CD4-positive, alpha-beta memory T cell (primary cell): ENCODE data around the gene ZNF367. TPM values are rescaled to one million over a fixed set of nuclear protein-coding genes. Genes with fewer than 3 reads are reported as not detected.

Experiments
- CTCF ChIA-PET: fragments of 350-600 bp; sonication (Branson Sonifier 250); formaldehyde crosslinking; loops from one replicate; lab custom pipeline; 2021; ENCODE audit warnings: inconsistent platforms; ENCODE audit not compliant: partially characterized antibody; lab: Charles Lee
- POLR2A ChIA-PET: fragments of 350-600 bp; sonication (Branson Sonifier 250); formaldehyde crosslinking; loops from one replicate; lab custom pipeline; 2021; ENCODE audit not compliant: partially characterized antibody; lab: Charles Lee
- DNase-seq, 5 donors: peaks; one replicate each; pipeline versions ENCODE4 v3.0.0 to v3.0.0-alpha.2; 2020 to 2022; ENCODE audit warnings: mixed read lengths in 1 of 5
- H3K27ac ChIP-seq: one replicate; pipeline ENCODE4 v1.7.0; 2013; ENCODE audit warnings: low read depth, low read length
- H3K27me3 ChIP-seq: 2 replicates; pipeline ENCODE4 v1.7.0; 2013; ENCODE audit warnings: mild to moderate bottlenecking, low read length, moderate library complexity; ENCODE audit not compliant: insufficient read depth
- H3K36me3 ChIP-seq: 2 replicates; pipeline ENCODE4 v1.7.0; 2013; ENCODE audit warnings: mild to moderate bottlenecking, low read length, moderate library complexity; ENCODE audit not compliant: insufficient read depth
- H3K4me1 ChIP-seq: 2 replicates; pipeline ENCODE4 v1.7.0; 2013; ENCODE audit warnings: mild to moderate bottlenecking, low read length, moderate library complexity; ENCODE audit not compliant: insufficient read depth
- H3K4me3 ChIP-seq, 2 donors: one replicate each; pipeline ENCODE4 v1.7.0; 2013; ENCODE audit warnings: low read length in 2 of 2, mild to moderate bottlenecking in 1 of 2
- H3K9me3 ChIP-seq, 2 donors: one replicate each; pipeline ENCODE4 v1.7.0; 2013; ENCODE audit warnings: low read length in 2 of 2, control low read depth in 1 of 2; ENCODE audit not compliant: control insufficient read depth in 1 of 2
- H3K27ac Mint-ChIP-seq, 7 donors: one replicate each; pipeline ENCODE4 v1.8.0; 2020 to 2021; ENCODE audit warnings: mixed read lengths in 7 of 7, mild to moderate bottlenecking in 6 of 7, inconsistent platforms in 3 of 7, moderate library complexity in 3 of 7
- H3K27me3 Mint-ChIP-seq, 2 donors: one replicate each; pipeline ENCODE4 v1.8.0; 2020 to 2021; ENCODE audit warnings: mixed read lengths in 2 of 2
- H3K36me3 Mint-ChIP-seq, 2 donors: one replicate each; pipeline ENCODE4 v1.8.0; 2020 to 2021; ENCODE audit warnings: mixed read lengths in 2 of 2, inconsistent platforms in 1 of 2, mild to moderate bottlenecking in 1 of 2
- H3K4me1 Mint-ChIP-seq, 4 donors: one replicate each; pipeline ENCODE4 v1.8.0; 2020 to 2021; ENCODE audit warnings: mixed read lengths in 4 of 4, mild to moderate bottlenecking in 1 of 4
- H3K4me3 Mint-ChIP-seq, 8 donors: one replicate each; pipeline ENCODE4 v1.8.0; 2020 to 2021; ENCODE audit warnings: mixed read lengths in 8 of 8, mild to moderate bottlenecking in 7 of 8, moderate library complexity in 6 of 8, inconsistent platforms in 3 of 8
- H3K9me3 Mint-ChIP-seq, 8 donors: one replicate each; pipeline ENCODE4 v1.8.0; 2020 to 2021; ENCODE audit warnings: mixed read lengths in 8 of 8, mild to moderate bottlenecking in 5 of 8, inconsistent platforms in 3 of 8, moderate library complexity in 1 of 8
- intact Hi-C: fragments of 100-400 bp; cut with micrococcal nuclease; formaldehyde crosslinking; loops from one replicate; pipeline ENCODE4 v1.15.1; 2023
- polyA plus RNA-seq, 2 donors: library from polyadenylated mRNA; unstranded; fragments of 300-500 nt; fragmentation: Illumina TruSeq; gene quantifications; one replicate each; pipeline ENCODE4 v1.2.3, GENCODE V29; 2021
- total RNA-seq, 2 experiments: library from RNA; stranded (reverse); gene quantifications; one replicate each; pipeline ENCODE4 v1.2.3, GENCODE V29; 2021

The ZNF367 gene
- total and polyA plus RNA-seq, 4 experiments from 2014 or later = 0.39 to 5.4 (median 3.4) TPM

GRCh38 chr9:96437454-96437853 is 19.3 kb upstream of the ZNF367 start:
- Mint-ChIP-seq H3K4me1 (no peaks in the 10 kb centered on the region), H3K36me3 (no peaks in the 10 kb centered on the region), H3K27me3 (no peaks in the 10 kb centered on the region), H3K4me3 (no peak overlapping the region), H3K27ac (no peak overlapping the region), H3K9me3 (peaks cover 0 to 3% (median 0%) of the 10 kb centered on the region in 8 donors)
- intact Hi-C loops = no loop called here
- no peak overlapping the region for H3K27ac ChIP-seq
- no peak overlapping the region for H3K4me3 ChIP-seq
- ChIA-PET CTCF (no interaction called here), POLR2A (no interaction called here)
- H3K27me3 ChIP-seq = no peaks in the 10 kb centered on the region
- DNase-seq = no peak
- H3K4me1 ChIP-seq = no peaks in the 10 kb centered on the region
- no peaks in the 10 kb centered on the region for H3K9me3 ChIP-seq
- H3K36me3 ChIP-seq = no peaks in the 10 kb centered on the region

- Mint-ChIP-seq H3K4me1 (no peaks in the 10 kb centered on the region), H3K27ac (no peak overlapping the region), H3K36me3 (no peaks in the 10 kb centered on the region), H3K4me3 (no peak overlapping the region), H3K9me3 (peaks cover 0 to 2% (median 0%) of the 10 kb centered on the region in 8 donors), H3K27me3 (no peaks in the 10 kb centered on the region)
- Histone ChIP-seq H3K9me3 (no peaks in the 10 kb centered on the region), H3K27me3 (no peaks in the 10 kb centered on the region), H3K4me1 (no peaks in the 10 kb centered on the region), H3K27ac (no peak overlapping the region), H3K4me3 (no peak overlapping the region), H3K36me3 (no peaks in the 10 kb centered on the region)
- intact Hi-C loops = no loop called here
- DNase-seq = no peak
- ChIA-PET POLR2A (interaction anchor here (1.3 kb wide), 1 partner anchor 13 kb away, joined by 4 read pairs; no protein-coding TSS in a partner anchor), CTCF (interaction anchor here (1.1 kb wide), 1 partner anchor 13 kb away, joined by 3 read pairs; no protein-coding TSS in a partner anchor)
These were observed 18.4 kb upstream of the ZNF367 start for GRCh38 chr9:96436456-96437126.

GRCh38 chr9:96436063-96436455 is 17.9 kb upstream of the ZNF367 start:
- intact Hi-C loops = no loop called here
- H3K27ac Mint-ChIP-seq = no peak overlapping the region
- no peak overlapping the region for H3K4me3 Mint-ChIP-seq
- Histone ChIP-seq H3K36me3 (no peaks in the 10 kb centered on the region), H3K27me3 (no peaks in the 10 kb centered on the region), H3K4me3 (no peak overlapping the region), H3K4me1 (no peaks in the 10 kb centered on the region), H3K27ac (no peak overlapping the region), H3K9me3 (no peaks in the 10 kb centered on the region)
- H3K9me3 Mint-ChIP-seq = no peaks in the 10 kb centered on the region
- H3K27me3 Mint-ChIP-seq = no peaks in the 10 kb centered on the region
- no peaks in the 10 kb centered on the region for H3K4me1 Mint-ChIP-seq
- no peak for DNase-seq
- H3K36me3 Mint-ChIP-seq = no peaks in the 10 kb centered on the region
- CTCF ChIA-PET = interaction anchor here (1.1 kb wide), 1 partner anchor 13 kb away, joined by 3 read pairs; no protein-coding TSS in a partner anchor
- POLR2A ChIA-PET = interaction anchor here (1.1 to 1.3 kb wide), 2 partner anchors 13 to 15 kb away, joined by 3 to 4 read pairs; no protein-coding TSS in a partner anchor

- no peaks in the 10 kb centered on the region for H3K27me3 Mint-ChIP-seq
- H3K4me1 Mint-ChIP-seq = no peaks in the 10 kb centered on the region
- no peaks in the 10 kb centered on the region for H3K36me3 Mint-ChIP-seq
- intact Hi-C loops = no loop called here
- ChIA-PET CTCF (interaction anchor here (1.3 kb wide), 1 partner anchor 37 kb away, joined by 3 read pairs; no protein-coding TSS in a partner anchor), POLR2A (interaction anchor here (1.1 to 1.6 kb wide), 3 partner anchors 16 to 19 kb away, joined by 3 to 4 read pairs (median 4); no protein-coding TSS in a partner anchor)
- Histone ChIP-seq H3K4me3 (no peak overlapping the region), H3K36me3 (no peaks in the 10 kb centered on the region), H3K4me1 (no peaks in the 10 kb centered on the region), H3K9me3 (no peaks in the 10 kb centered on the region), H3K27ac (no peak overlapping the region), H3K27me3 (no peaks in the 10 kb centered on the region)
- no peaks in the 10 kb centered on the region for H3K9me3 Mint-ChIP-seq
- H3K4me3 Mint-ChIP-seq = no peak overlapping the region
- H3K27ac Mint-ChIP-seq = no peak overlapping the region
- DNase-seq = no peak
These were observed 17.2 kb upstream of the ZNF367 start for GRCh38 chr9:96435345-96435744.

- ChIA-PET POLR2A (no interaction called here), CTCF (no interaction called here)
- peaks cover 0 to 8% (median 5%) of the 10 kb centered on the region in 4 donors for H3K4me1 Mint-ChIP-seq
- Histone ChIP-seq H3K9me3 (no peaks in the 10 kb centered on the region), H3K4me1 (no peaks in the 10 kb centered on the region), H3K27ac (no peak overlapping the region), H3K27me3 (no peaks in the 10 kb centered on the region), H3K36me3 (no peaks in the 10 kb centered on the region), H3K4me3 (no peak overlapping the region)
- no peaks in the 10 kb centered on the region for H3K36me3 Mint-ChIP-seq
- intact Hi-C loops = no loop called here
- H3K9me3 Mint-ChIP-seq = no peaks in the 10 kb centered on the region
- DNase-seq = no peak
- H3K27me3 Mint-ChIP-seq = no peaks in the 10 kb centered on the region
- H3K27ac Mint-ChIP-seq = no peak overlapping the region
- no peak overlapping the region for H3K4me3 Mint-ChIP-seq
These were observed 12.2 kb upstream of the ZNF367 start for GRCh38 chr9:96430377-96430776.

- no peaks in the 10 kb centered on the region for H3K4me1 ChIP-seq
- Mint-ChIP-seq H3K9me3 (no peaks in the 10 kb centered on the region), H3K27me3 (no peaks in the 10 kb centered on the region), H3K4me1 (peaks cover 0 to 11% (median 6%) of the 10 kb centered on the region in 4 donors), H3K27ac (no peak overlapping the region), H3K4me3 (no peak overlapping the region), H3K36me3 (no peaks in the 10 kb centered on the region)
- no peak for DNase-seq
- ChIA-PET POLR2A (no interaction called here), CTCF (interaction anchor here (1.2 kb wide), 1 partner anchor 136 kb away, joined by 3 read pairs; no protein-coding TSS in a partner anchor)
- H3K9me3 ChIP-seq = no peaks in the 10 kb centered on the region
- intact Hi-C loops = no loop called here
- H3K27ac ChIP-seq = no peak overlapping the region
- H3K27me3 ChIP-seq = no peaks in the 10 kb centered on the region
- H3K4me3 ChIP-seq = no peak overlapping the region
- H3K36me3 ChIP-seq = no peaks in the 10 kb centered on the region
These were observed 11.6 kb upstream of the ZNF367 start for GRCh38 chr9:96429732-96430131.

GRCh38 chr9:96425500-96426169 is 7.5 kb upstream of the ZNF367 start:
- Histone ChIP-seq H3K27me3 (no peaks in the 10 kb centered on the region), H3K36me3 (no peaks in the 10 kb centered on the region), H3K27ac (no peak overlapping the region), H3K4me3 (no peak overlapping the region), H3K9me3 (no peaks in the 10 kb centered on the region), H3K4me1 (peaks cover 4% of the 10 kb centered on the region)
- peak overlapping the region in 3 of 7 donors; percentile 15 to 73 (median 37) for H3K27ac Mint-ChIP-seq
- DNase-seq = peak in 1 of 5 donors; percentile 47
- H3K4me3 Mint-ChIP-seq = peak overlapping the region in 2 of 8 donors; percentile 7 to 63
- no peaks in the 10 kb centered on the region for H3K27me3 Mint-ChIP-seq
- H3K4me1 Mint-ChIP-seq = peaks cover 0 to 23% (median 7%) of the 10 kb centered on the region in 4 donors
- intact Hi-C loops = no loop called here
- no peaks in the 10 kb centered on the region for H3K36me3 Mint-ChIP-seq
- no peaks in the 10 kb centered on the region for H3K9me3 Mint-ChIP-seq
- CTCF ChIA-PET = interaction anchor here (1.4 kb wide), 1 partner anchor 97 kb away, joined by 3 read pairs; no protein-coding TSS in a partner anchor
- POLR2A ChIA-PET = interaction anchor here (1.4 kb wide), 1 partner anchor 24 kb away, joined by 6 read pairs; the partner anchor contains the start of gene HABP4
